Central memory CD4-positive, alpha-beta T cell (primary cell): ENCODE results near the gene MOSMO.

Experiments used
- DNase-seq: peaks from one replicate; pipeline ENCODE4 v3.0.0; 2022

The MOSMO gene

GRCh38 chr16:22052980-22053379 lies 45.1 kb downstream of the MOSMO start:
- no peak for DNase-seq

GRCh38 chr16:22053921-22054341 lies 46.0 kb downstream of the MOSMO start:
- no peak for DNase-seq

GRCh38 chr16:22054847-22055590 lies 47.1 kb downstream of the MOSMO start:
- DNase-seq: no peak

GRCh38 chr16:22055881-22056280 lies 48.0 kb downstream of the MOSMO start:
- DNase-seq: no peak

GRCh38 chr16:22063888-22064467 lies 56.1 kb downstream of the MOSMO start:
- no peak for DNase-seq

- no peak for DNase-seq
Observed at GRCh38 chr16:22065252-22065651, 57.3 kb downstream of the MOSMO start.

- DNase-seq: no peak
Observed at GRCh38 chr16:22070361-22071330, 62.7 kb downstream of the MOSMO start.

GRCh38 chr16:22071331-22071910 lies 63.5 kb downstream of the MOSMO start:
- DNase-seq: no peak

- DNase-seq: no peak
Observed at GRCh38 chr16:22073350-22073749, 65.4 kb downstream of the MOSMO start.

GRCh38 chr16:22075043-22075757 lies 67.3 kb downstream of the MOSMO start:
- no peak for DNase-seq

GRCh38 chr16:22075776-22076175 lies 67.9 kb downstream of the MOSMO start:
- no peak for DNase-seq

GRCh38 chr16:22077700-22078313 lies 69.9 kb downstream of the MOSMO start:
- peak; percentile 56 for DNase-seq

GRCh38 chr16:22078656-22079055 lies 70.7 kb downstream of the MOSMO start:
- DNase-seq: no peak

GRCh38 chr16:22081050-22081449 lies 73.1 kb downstream of the MOSMO start:
- no peak for DNase-seq

GRCh38 chr16:22086440-22086839 lies 78.5 kb downstream of the MOSMO start:
- no peak for DNase-seq

- DNase-seq: no peak
Observed at GRCh38 chr16:22088642-22089041, 80.7 kb downstream of the MOSMO start.

GRCh38 chr16:22089910-22090309 lies 82.0 kb downstream of the MOSMO start:
- no peak for DNase-seq

- DNase-seq: no peak
Observed at GRCh38 chr16:22091721-22092120, 83.8 kb downstream of the MOSMO start.

GRCh38 chr16:22092143-22092933 lies 84.4 kb downstream of the MOSMO start, which contains the start of gene VWA3A:
TSS of gene VWA3A (plus strand) at chr16:22092541. CDS start at chr16:22092638, 97 bp downstream.
- no peak for DNase-seq

- DNase-seq: no peak
Observed at GRCh38 chr16:22093331-22093730, 85.4 kb downstream of the MOSMO start.

GRCh38 chr16:22093996-22094395 lies 86.1 kb downstream of the MOSMO start:
- DNase-seq: no peak
